Adipocyte (in vitro differentiated cells): ENCODE measurements around the gene ACTG2.
A peak's percentile ranks its signal among the peaks of the same experiment; 100 is the strongest.

Source experiments
- DNase-seq: peaks from one replicate; pipeline ENCODE4 v3.0.0-alpha.2; 2015; ENCODE audit warnings: low read depth
- H3K27me3 ChIP-seq: replicated peaks from 2 replicates; pipeline ENCODE4 v1.7.0; 2013; ENCODE audit warnings: mild to moderate bottlenecking, low read length, moderate library complexity; ENCODE audit not compliant: control insufficient read depth, insufficient read depth
- H3K36me3 ChIP-seq: 2 replicates; pipeline ENCODE4 v1.7.0; 2013; ENCODE audit warnings: low read length, mild to moderate bottlenecking, moderate library complexity; ENCODE audit not compliant: control insufficient read depth, insufficient read depth, severe bottlenecking
- H3K4me1 ChIP-seq: 2 replicates; pipeline ENCODE4 v1.7.0; 2013; ENCODE audit warnings: mild to moderate bottlenecking, low read length, moderate library complexity; ENCODE audit not compliant: control insufficient read depth, insufficient read depth
- H3K4me3 ChIP-seq: 2 replicates; pipeline ENCODE4 v1.7.0; 2013; ENCODE audit warnings: mild to moderate bottlenecking, low read length, moderate library complexity
- H3K9ac ChIP-seq: 2 replicates; pipeline ENCODE4 v1.7.0; 2013; ENCODE audit warnings: mild to moderate bottlenecking, low read length, moderate library complexity
- H3K9me3 ChIP-seq: 2 replicates; pipeline ENCODE4 v1.7.0; 2013; ENCODE audit warnings: mild to moderate bottlenecking, low read length, moderate library complexity; ENCODE audit not compliant: control insufficient read depth

The ACTG2 gene

DNA sequence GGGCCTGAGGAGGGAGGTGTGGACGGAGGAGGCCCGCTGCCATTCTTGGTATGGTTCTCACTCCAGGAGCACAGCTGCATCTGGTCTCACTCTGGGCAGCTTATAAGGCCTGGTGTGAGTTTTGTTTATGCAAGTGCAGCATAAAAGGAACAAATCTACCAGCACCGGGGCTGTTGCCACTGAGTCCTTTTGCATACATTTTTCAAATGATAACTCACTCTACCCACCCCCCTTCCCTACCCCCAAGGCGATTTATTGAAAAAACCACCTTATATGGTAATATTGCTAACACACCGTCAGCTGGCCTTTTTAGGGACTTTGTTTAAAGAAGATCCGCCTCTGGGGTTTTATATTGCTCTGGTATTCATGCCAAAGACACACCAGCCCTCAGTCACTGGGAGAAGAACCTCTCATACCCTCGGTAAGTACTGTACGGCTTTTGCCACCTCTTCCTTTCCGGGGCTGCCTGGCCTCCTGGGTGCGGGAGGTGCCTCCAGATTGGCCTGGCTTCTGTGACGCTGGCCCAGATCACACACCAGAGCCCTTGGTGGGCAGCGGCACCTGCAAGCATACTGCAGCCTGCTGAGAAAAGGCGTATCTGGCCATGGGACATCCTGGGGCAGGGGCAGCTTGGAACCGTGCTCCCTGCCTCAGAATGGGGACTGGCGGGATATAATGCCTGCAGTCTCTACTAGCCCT is at the start of gene ACTG2:
ACTG2 (plus strand) TSS at position 378 of the 699 bp plus-strand sequence. CDS start 8,304 bp downstream, outside the sequence.
- H3K27me3 ChIP-seq, result peaks cover 48% of the 10 kb centered on the region
- no peaks in the 10 kb centered on the region for H3K9me3 ChIP-seq
- H3K4me1 ChIP-seq, result peaks cover 16% of the 10 kb centered on the region
- DNase-seq, result peak; percentile 29
- no peaks in the 10 kb centered on the region for H3K36me3 ChIP-seq
- no peak within 1 kb of the TSS for H3K9ac ChIP-seq
- no peak within 1 kb of the TSS for H3K4me3 ChIP-seq

DNA sequence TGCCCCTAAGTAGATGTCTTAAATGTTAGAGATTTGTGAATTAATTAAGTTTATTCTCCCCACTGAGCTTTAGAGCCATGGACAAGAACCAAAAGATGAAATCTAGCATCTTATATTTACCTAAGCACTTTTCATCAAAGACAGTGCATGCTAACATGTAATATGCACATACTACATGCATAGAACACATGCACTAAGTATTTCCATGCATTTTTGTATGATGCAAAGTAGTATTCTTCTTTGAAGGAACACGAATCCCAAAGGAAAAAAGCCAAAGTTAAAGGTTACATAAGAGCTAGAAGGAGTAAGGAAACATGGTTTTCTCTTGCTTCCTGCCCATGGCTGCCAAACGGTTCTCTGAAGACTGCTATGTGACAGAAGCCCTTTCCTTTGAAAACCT is 48.7 kb upstream of the ACTG2 start:
- Histone ChIP-seq H3K4me3 (no peak overlapping the region), H3K36me3 (peaks cover 60% of the 10 kb centered on the region), H3K27me3 (no peaks in the 10 kb centered on the region), H3K9ac (no peak overlapping the region), H3K4me1 (no peaks in the 10 kb centered on the region), H3K9me3 (no peaks in the 10 kb centered on the region)
- DNase-seq, result no peak

DNA sequence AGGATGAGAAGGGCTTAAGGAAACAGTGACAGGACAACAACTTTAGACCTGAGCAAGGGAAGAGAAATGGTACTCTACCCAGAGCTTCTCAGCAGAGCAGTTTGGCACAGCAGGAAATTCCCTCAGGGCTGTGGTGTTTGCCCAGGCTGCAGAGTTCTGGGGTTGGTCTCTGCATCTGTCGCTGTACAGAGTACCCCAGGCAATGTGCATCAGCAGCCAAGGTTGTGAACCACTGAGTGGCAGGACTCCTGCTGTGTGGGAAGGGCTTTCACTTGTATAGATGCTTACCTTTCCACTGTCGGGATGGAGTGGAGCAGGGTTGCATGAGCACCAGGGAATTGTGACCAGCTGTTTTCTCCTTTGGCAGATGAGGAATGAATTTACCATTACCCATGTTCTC is 42.8 kb upstream of the ACTG2 start:
- Histone ChIP-seq H3K4me3 (no peak overlapping the region), H3K27me3 (no peaks in the 10 kb centered on the region), H3K9ac (no peak overlapping the region), H3K36me3 (peaks cover 79% of the 10 kb centered on the region), H3K4me1 (peaks cover 8% of the 10 kb centered on the region), H3K9me3 (no peaks in the 10 kb centered on the region)
- no peak for DNase-seq

DNA sequence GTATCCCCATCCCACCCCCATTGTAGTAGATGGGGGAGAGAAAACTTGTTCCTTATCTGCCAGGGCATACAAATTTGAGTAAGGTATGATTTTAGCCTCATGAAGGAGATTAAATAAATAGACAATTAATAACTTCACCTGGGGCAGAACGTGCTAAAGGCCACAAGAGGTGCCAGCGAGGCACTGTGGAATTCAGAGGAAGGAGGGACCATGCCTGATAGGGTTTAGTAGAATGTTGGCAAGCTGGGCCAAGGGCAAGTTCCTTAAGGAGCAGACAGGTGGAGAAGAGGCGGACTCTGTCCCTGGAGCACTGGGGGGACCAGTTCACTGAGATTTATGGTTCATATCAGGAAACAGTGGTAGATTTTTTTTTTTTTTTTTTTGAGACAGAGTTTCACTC is 41.5 kb upstream of the ACTG2 start:
- peaks cover 11% of the 10 kb centered on the region for H3K4me1 ChIP-seq
- no peak for DNase-seq
- no peak overlapping the region for H3K9ac ChIP-seq
- no peaks in the 10 kb centered on the region for H3K9me3 ChIP-seq
- H3K27me3 ChIP-seq, result no peaks in the 10 kb centered on the region
- H3K36me3 ChIP-seq, result peaks cover 79% of the 10 kb centered on the region
- H3K4me3 ChIP-seq, result no peak overlapping the region

DNA sequence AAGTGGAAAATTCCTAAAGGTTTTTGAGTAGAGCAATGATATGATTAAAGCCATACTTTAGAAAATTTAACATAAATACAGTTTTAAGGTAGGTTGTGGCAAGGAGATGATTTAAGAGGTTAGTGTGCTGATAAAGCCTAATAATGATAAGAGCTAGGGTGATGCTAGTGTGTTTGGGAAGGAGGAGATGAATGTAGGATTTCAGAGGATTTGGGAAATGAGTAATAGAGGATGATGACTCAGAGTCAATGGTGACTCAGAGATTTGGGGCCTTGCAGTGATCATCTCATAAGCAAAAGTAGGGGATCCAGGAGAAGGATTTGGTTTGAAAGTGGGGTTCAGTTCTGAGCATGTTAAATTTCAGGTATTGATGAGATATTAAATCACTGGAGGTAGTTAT is 40.8 kb upstream of the ACTG2 start:
- Histone ChIP-seq H3K9me3 (no peaks in the 10 kb centered on the region), H3K9ac (no peak overlapping the region), H3K4me1 (peaks cover 18% of the 10 kb centered on the region), H3K36me3 (peaks cover 78% of the 10 kb centered on the region), H3K4me3 (no peak overlapping the region), H3K27me3 (no peaks in the 10 kb centered on the region)
- DNase-seq, result peak; percentile 61

DNA sequence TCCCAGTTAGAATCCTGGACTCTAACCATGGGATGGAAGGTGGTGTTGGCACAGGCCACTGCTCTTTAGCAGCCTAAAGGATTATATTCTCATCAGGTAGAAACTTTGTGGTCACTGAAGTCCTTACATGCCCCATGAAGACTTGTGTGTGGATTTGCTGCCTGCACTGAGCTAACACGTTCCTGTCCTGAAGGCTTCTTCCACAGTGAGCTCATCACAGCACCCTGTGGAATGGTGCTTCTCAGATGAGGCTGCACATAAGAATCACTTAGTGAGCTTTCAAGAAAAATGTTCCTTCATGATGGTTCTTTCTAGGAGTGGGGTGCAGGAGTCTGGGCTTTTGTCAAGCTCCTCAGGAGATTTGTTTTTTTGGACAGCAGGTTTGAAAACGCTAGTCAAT is 37.3 kb upstream of the ACTG2 start:
- H3K9ac ChIP-seq, result no peak overlapping the region
- no peaks in the 10 kb centered on the region for H3K9me3 ChIP-seq
- H3K4me3 ChIP-seq, result no peak overlapping the region
- no peaks in the 10 kb centered on the region for H3K27me3 ChIP-seq
- H3K36me3 ChIP-seq, result peaks cover 60% of the 10 kb centered on the region
- no peak for DNase-seq
- H3K4me1 ChIP-seq, result peaks cover 18% of the 10 kb centered on the region

DNA sequence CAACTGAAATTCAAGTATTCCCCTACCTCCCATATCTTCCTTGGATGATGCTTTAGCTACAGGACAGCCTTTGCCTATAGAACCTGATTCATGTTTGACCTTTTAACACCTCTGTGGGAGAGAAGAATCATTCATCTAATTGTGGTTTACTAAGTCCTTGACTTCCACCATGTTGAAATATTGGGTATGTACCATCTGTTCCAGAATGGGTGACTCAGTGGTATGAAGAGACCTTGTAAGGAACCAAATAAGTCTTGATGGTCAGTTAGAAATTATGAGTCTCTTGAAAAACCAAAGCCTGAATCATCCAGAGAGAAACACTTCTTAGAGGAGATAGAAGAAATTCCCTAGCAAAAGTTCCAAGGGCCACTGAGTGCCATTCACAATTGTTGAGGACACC is 36.6 kb upstream of the ACTG2 start:
- Histone ChIP-seq H3K36me3 (peaks cover 60% of the 10 kb centered on the region), H3K9me3 (no peaks in the 10 kb centered on the region), H3K4me1 (peaks cover 18% of the 10 kb centered on the region), H3K9ac (no peak overlapping the region), H3K27me3 (no peaks in the 10 kb centered on the region), H3K4me3 (no peak overlapping the region)
- DNase-seq, result no peak

DNA sequence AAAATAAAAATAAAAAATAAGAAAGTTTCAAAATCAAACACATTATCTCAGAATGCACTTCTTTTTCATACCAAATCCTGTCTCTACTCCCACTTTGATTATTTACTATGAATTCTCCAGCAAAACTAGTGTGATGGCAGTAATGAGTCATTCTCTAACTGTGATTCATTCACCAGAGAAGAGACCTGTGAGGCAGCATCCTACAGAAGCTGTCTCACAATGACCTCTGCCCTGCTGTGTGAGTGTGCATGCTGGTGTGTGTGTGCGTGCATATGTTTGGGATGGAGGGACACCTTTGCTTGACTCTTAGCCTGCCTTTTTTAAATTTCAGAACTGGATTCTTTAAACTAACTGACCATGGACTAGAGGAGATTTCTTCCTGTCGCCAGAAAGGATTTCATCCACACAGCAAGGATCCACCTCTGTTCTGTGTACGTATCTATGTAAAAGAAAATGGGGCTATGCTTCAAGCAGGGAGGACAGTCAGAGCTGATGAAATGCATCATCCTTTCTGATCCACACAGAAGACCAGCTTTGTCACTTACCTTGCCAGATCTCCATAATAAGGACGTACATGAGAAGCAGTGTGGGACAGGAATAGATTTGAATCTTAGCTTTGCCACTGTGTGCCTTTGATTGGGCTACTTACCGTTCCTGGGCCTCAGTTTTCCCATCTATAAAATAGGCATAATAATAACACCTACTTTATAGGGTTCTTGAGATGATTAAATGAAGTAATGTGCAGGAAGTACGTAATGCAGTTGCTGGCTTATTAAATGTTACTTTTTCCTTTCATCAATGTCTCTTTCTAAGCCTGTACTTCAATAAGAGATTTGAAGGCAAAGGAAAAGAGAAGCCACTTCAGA is 32.9 kb upstream of the ACTG2 start:
- peaks cover 9% of the 10 kb centered on the region for H3K4me1 ChIP-seq
- H3K4me3 ChIP-seq, result no peak overlapping the region
- H3K9me3 ChIP-seq, result no peaks in the 10 kb centered on the region
- peak; percentile 56 for DNase-seq
- no peak overlapping the region for H3K9ac ChIP-seq
- H3K27me3 ChIP-seq, result no peaks in the 10 kb centered on the region
- H3K36me3 ChIP-seq, result peaks cover 69% of the 10 kb centered on the region

DNA sequence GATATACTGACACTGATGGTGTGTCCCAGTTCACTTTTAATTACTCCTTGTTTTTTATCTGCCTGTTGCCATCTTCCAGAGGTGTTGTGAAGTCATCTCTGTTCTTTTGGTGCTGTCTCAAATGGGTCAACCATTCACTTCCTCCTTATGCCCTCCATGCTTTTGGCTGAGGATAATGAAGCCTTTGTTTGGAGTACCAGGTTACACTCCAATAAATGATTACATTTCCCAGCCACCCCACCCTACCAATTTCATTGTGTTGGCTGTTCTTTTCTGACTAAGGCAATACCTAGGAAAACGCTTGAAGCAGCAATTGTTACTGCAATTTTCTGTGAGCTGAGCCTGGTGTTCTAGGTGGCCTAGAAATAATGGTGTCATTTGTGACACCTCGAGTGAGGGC is 29.8 kb upstream of the ACTG2 start:
- no peak overlapping the region for H3K4me3 ChIP-seq
- peaks cover 62% of the 10 kb centered on the region for H3K36me3 ChIP-seq
- H3K4me1 ChIP-seq, result no peaks in the 10 kb centered on the region
- DNase-seq, result no peak
- no peaks in the 10 kb centered on the region for H3K9me3 ChIP-seq
- H3K27me3 ChIP-seq, result no peaks in the 10 kb centered on the region
- H3K9ac ChIP-seq, result no peak overlapping the region

DNA sequence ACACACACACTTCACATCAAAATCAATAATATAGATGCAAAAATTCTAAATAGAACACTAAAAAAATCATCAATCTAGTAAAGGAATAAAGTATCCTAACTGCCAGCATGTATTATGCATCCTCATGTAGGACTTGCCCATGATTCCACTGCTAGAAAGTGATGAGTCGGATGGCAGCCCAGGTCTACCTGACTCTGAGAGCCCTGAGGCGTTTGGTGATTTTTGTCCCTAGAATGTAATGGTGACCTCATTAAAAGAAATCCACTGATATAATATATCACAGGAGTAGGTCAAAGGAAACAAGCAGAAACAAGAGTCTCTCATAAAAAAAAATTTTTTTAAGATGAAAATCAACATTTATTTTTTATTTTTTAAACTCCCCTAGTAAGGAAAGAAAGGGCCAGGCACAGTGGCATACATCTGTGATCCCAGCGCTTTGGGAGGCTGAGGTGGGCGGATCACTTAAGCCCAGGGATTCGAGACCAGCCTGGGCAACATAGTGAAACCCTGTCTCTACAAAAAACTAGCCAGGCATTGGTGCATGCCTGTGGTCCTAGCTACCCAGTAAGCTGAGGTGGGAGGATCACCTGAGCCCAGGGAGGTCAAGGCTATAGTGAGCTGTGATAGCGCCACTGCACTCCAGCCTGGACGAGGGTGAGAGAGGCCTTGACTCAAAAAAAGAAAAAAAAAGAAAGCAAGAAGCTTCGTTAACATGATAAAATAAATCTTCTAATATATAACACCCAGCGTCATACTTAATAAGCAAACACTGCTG is 24.4 kb upstream of the ACTG2 start:
- peaks cover 7% of the 10 kb centered on the region for H3K4me1 ChIP-seq
- H3K36me3 ChIP-seq, result peaks cover 41% of the 10 kb centered on the region
- no peak overlapping the region for H3K9ac ChIP-seq
- H3K4me3 ChIP-seq, result no peak overlapping the region
- no peaks in the 10 kb centered on the region for H3K9me3 ChIP-seq
- H3K27me3 ChIP-seq, result no peaks in the 10 kb centered on the region
- no peak for DNase-seq

DNA sequence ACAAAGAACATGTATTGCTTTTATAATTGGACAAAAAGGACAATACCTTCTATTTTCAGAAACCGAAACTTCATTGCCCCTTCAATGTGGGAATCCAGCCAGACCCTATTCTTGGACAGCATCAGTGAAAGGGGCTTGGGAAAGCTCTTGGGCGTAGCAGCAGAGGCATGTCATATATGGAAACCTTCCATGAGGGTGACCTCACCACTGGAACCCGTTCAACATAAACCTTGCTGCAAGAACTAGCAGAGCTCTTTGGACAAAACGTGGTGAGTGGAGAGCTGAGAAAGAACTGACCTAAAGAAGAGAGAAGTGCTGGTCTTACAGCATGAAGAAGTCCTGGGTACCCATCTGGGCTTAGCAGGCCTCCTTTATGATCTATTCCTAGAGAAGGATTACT is 22.7 kb upstream of the ACTG2 start:
- no peak overlapping the region for H3K4me3 ChIP-seq
- no peaks in the 10 kb centered on the region for H3K27me3 ChIP-seq
- H3K36me3 ChIP-seq, result peaks cover 26% of the 10 kb centered on the region
- H3K9me3 ChIP-seq, result no peaks in the 10 kb centered on the region
- no peak overlapping the region for H3K9ac ChIP-seq
- H3K4me1 ChIP-seq, result peaks cover 7% of the 10 kb centered on the region
- DNase-seq, result peak; percentile 92
